ENCODE measurements around the gene FCER1A. TPM values are rescaled to one million over a fixed set of nuclear protein-coding genes. Genes with fewer than 3 reads are reported as not detected.
"Not testable (repeated sequence)": the region's sequence is repeated elsewhere in the genome, so short reads cannot be mapped to it uniquely, and the experiment has no call there.

The FCER1A gene
- total and polyA plus RNA-seq, 2 donors = 1.0 to 3.3 TPM

- H3K27me3 ChIP-seq (ENCODE audit: control insufficient read depth in 2 of 2, insufficient read depth in 1 of 2, low read length in 1 of 2) = no peaks in the 10 kb centered on the region
- H3K4me1 ChIP-seq (ENCODE audit: control insufficient read depth in 2 of 2, insufficient read depth in 2 of 2, low read length in 2 of 2) = no peaks in the 10 kb centered on the region
- no peak for DNase-seq (ENCODE audit: low read depth in 6 of 9, low spot score in 9 of 9)
- no peaks in the 10 kb centered on the region for H3K36me3 ChIP-seq (ENCODE audit: control insufficient read depth in 2 of 2, insufficient read depth in 2 of 2, low read length in 1 of 2)
- H3K9me3 ChIP-seq (ENCODE audit: control insufficient read depth in 2 of 2, insufficient read depth in 1 of 2, low read length in 1 of 2) = no peaks in the 10 kb centered on the region
- WGBS = 100% methylated on average over 1 of the region's 1 CpG
- H3K27ac ChIP-seq (ENCODE audit: low read depth in 1 of 2, low read length in 1 of 2) = no peak overlapping the region
- no peak overlapping the region for H3K4me3 ChIP-seq (ENCODE audit: low read length in 2 of 2)
Measured at GRCh38 chr1:159339536-159339935, 37.4 kb downstream of the FCER1A start.

GRCh38 chr1:159341736-159342135, 39.6 kb downstream of the FCER1A start:
- Histone ChIP-seq H3K4me3 (ENCODE audit: low read length in 2 of 2) (no peak overlapping the region), H3K27me3 (ENCODE audit: control insufficient read depth in 2 of 2, insufficient read depth in 1 of 2, low read length in 1 of 2) (no peaks in the 10 kb centered on the region), H3K9me3 (ENCODE audit: control insufficient read depth in 2 of 2, insufficient read depth in 1 of 2, low read length in 1 of 2) (no peaks in the 10 kb centered on the region), H3K27ac (ENCODE audit: low read depth in 1 of 2, low read length in 1 of 2) (no peak overlapping the region), H3K4me1 (ENCODE audit: control insufficient read depth in 2 of 2, insufficient read depth in 2 of 2, low read length in 2 of 2) (no peaks in the 10 kb centered on the region), H3K36me3 (ENCODE audit: control insufficient read depth in 2 of 2, insufficient read depth in 2 of 2, low read length in 1 of 2) (no peaks in the 10 kb centered on the region)
- WGBS = 76% methylated on average over 2 of the region's 2 CpGs
- DNase-seq (ENCODE audit: low read depth in 6 of 9, low spot score in 9 of 9) = no peak

GRCh38 chr1:159342761-159343425, 40.8 kb downstream of the FCER1A start:
- Histone ChIP-seq H3K4me3 (ENCODE audit: low read length in 2 of 2) (no peak overlapping the region), H3K27me3 (ENCODE audit: control insufficient read depth in 2 of 2, insufficient read depth in 1 of 2, low read length in 1 of 2) (no peaks in the 10 kb centered on the region), H3K9me3 (ENCODE audit: control insufficient read depth in 2 of 2, insufficient read depth in 1 of 2, low read length in 1 of 2) (no peaks in the 10 kb centered on the region), H3K36me3 (ENCODE audit: control insufficient read depth in 2 of 2, insufficient read depth in 2 of 2, low read length in 1 of 2) (no peaks in the 10 kb centered on the region), H3K27ac (ENCODE audit: low read depth in 1 of 2, low read length in 1 of 2) (no peak overlapping the region), H3K4me1 (ENCODE audit: control insufficient read depth in 2 of 2, insufficient read depth in 2 of 2, low read length in 2 of 2) (no peaks in the 10 kb centered on the region)
- DNase-seq (ENCODE audit: low read depth in 6 of 9, low spot score in 9 of 9) = no peak
- 87% methylated on average over 4 of the region's 4 CpGs for WGBS

- H3K27me3 ChIP-seq (ENCODE audit: control insufficient read depth in 2 of 2, insufficient read depth in 1 of 2, low read length in 1 of 2); DNase-seq (ENCODE audit: low read depth in 6 of 9, low spot score in 9 of 9); H3K27ac ChIP-seq (ENCODE audit: low read depth in 1 of 2, low read length in 1 of 2); H3K4me3 ChIP-seq (ENCODE audit: low read length in 2 of 2); H3K9me3 ChIP-seq (ENCODE audit: control insufficient read depth in 2 of 2, insufficient read depth in 1 of 2, low read length in 1 of 2); H3K36me3 ChIP-seq (ENCODE audit: control insufficient read depth in 2 of 2, insufficient read depth in 2 of 2, low read length in 1 of 2); H3K4me1 ChIP-seq (ENCODE audit: control insufficient read depth in 2 of 2, insufficient read depth in 2 of 2, low read length in 2 of 2): not testable (repeated sequence)
- WGBS = 91% methylated on average over 3 of the region's 3 CpGs
Measured at GRCh38 chr1:159349374-159349773, 47.2 kb downstream of the FCER1A start.

GRCh38 chr1:159352436-159352835, 50.3 kb downstream of the FCER1A start:
- Histone ChIP-seq H3K36me3 (ENCODE audit: control insufficient read depth in 2 of 2, insufficient read depth in 2 of 2, low read length in 1 of 2) (no peaks in the 10 kb centered on the region), H3K9me3 (ENCODE audit: control insufficient read depth in 2 of 2, insufficient read depth in 1 of 2, low read length in 1 of 2) (no peaks in the 10 kb centered on the region), H3K4me1 (ENCODE audit: control insufficient read depth in 2 of 2, insufficient read depth in 2 of 2, low read length in 2 of 2) (no peaks in the 10 kb centered on the region), H3K27me3 (ENCODE audit: control insufficient read depth in 2 of 2, insufficient read depth in 1 of 2, low read length in 1 of 2) (no peaks in the 10 kb centered on the region), H3K4me3 (ENCODE audit: low read length in 2 of 2) (no peak overlapping the region), H3K27ac (ENCODE audit: low read depth in 1 of 2, low read length in 1 of 2) (no peak overlapping the region)
- DNase-seq (ENCODE audit: low read depth in 6 of 9, low spot score in 9 of 9) = no peak
- 93% methylated on average over 2 of the region's 2 CpGs for WGBS

Other genes starting within 250 kb of the FCER1A start
- 3.8 TPM for gene AIM2, start 225.6 kb upstream of the FCER1A start, total RNA-seq
- 7.6 TPM for gene AIM2, start 225.6 kb upstream of the FCER1A start, polyA plus RNA-seq
- gene CADM3, start 130.7 kb upstream of the FCER1A start, total RNA-seq = 0.42 TPM
- 1.1 TPM for gene CADM3, start 130.7 kb upstream of the FCER1A start, polyA plus RNA-seq
- gene ACKR1, start 97.5 kb upstream of the FCER1A start, total RNA-seq = 11.6 TPM
- 44.4 TPM for gene ACKR1, start 97.5 kb upstream of the FCER1A start, polyA plus RNA-seq
- gene OR10J4, start 129.9 kb downstream of the FCER1A start, total RNA-seq = not detected
- not detected for gene OR10J4, start 129.9 kb downstream of the FCER1A start, polyA plus RNA-seq
- not detected for gene OR10J1, start 137.4 kb downstream of the FCER1A start, total RNA-seq
- gene OR10J1, start 137.4 kb downstream of the FCER1A start, polyA plus RNA-seq = 0.05 TPM
- gene OR10J5, start 233.7 kb downstream of the FCER1A start, total RNA-seq = not detected
- not detected for gene OR10J5, start 233.7 kb downstream of the FCER1A start, polyA plus RNA-seq